ENCODE measurements around the gene CLIP2. TPM values are rescaled to one million over a fixed set of nuclear protein-coding genes. Genes with fewer than 3 reads are reported as not detected.

Gene CLIP2
- total RNA-seq, 1 donor: 31.9 TPM

DNA sequence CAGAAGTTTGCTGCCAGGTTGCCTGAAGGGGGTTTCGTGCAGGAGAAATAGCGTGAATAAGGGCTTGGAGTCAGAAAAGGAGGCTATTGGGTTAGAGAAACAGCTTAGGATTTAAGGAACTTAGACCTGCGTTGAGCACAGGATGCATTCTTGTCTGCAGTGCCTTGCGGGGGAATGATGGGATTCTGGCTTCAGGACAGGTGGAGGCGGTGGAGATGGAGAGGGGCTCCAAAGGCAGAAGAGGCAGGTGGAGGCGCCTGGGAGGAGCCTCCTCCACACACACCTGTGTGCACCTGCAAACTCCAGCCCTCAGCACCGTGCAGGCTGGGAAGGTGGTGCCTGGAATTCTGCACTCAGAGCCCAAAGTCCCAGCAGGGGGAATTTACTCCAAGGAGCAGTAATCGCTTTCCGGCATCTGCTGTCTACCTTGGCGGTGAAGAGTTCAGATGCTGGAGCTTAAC, 1.8 kb downstream of the CLIP2 start:
- TF ChIP-seq, protein P1, sequence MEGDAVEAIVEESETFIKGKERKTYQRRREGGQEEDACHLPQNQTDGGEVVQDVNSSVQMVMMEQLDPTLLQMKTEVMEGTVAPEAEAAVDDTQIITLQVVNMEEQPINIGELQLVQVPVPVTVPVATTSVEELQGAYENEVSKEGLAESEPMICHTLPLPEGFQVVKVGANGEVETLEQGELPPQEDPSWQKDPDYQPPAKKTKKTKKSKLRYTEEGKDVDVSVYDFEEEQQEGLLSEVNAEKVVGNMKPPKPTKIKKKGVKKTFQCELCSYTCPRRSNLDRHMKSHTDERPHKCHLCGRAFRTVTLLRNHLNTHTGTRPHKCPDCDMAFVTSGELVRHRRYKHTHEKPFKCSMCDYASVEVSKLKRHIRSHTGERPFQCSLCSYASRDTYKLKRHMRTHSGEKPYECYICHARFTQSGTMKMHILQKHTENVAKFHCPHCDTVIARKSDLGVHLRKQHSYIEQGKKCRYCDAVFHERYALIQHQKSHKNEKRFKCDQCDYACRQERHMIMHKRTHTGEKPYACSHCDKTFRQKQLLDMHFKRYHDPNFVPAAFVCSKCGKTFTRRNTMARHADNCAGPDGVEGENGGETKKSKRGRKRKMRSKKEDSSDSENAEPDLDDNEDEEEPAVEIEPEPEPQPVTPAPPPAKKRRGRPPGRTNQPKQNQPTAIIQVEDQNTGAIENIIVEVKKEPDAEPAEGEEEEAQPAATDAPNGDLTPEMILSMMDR (IDR thresholded peaks at IDR 0.05; ENCODE audit: insufficient read depth, low read length): no peak
- H3K4me3 ChIP-seq (ENCODE audit: low read depth, low read length): peak overlapping the region; percentile 85
- no peak for DNase-seq (ENCODE audit: low read depth)

DNA sequence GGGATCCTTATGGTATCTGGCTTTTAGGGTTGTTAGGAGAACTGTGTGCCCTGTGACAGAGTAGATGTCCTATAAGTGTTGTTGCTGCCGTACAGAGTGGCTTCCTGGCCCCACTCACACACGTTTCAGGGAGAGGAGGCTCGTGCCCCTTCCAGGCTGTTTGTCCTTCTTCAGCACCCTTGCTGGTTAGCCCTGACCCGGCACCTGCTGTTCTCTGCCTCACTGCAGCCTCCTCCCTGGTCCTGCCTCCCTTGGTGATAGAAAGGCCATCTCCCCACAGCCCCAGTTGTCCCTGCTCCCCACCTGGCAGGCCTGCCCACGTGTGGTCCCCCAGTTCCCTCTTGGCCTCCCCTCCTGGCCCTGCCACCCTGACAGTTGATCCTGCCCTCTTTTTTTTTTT, 2.3 kb downstream of the CLIP2 start:
- no peak overlapping the region for H3K4me3 ChIP-seq (ENCODE audit: low read depth, low read length)
- TF ChIP-seq, protein P1 (IDR thresholded peaks at IDR 0.05; ENCODE audit: insufficient read depth, low read length): no peak
- DNase-seq (ENCODE audit: low read depth): no peak

DNA sequence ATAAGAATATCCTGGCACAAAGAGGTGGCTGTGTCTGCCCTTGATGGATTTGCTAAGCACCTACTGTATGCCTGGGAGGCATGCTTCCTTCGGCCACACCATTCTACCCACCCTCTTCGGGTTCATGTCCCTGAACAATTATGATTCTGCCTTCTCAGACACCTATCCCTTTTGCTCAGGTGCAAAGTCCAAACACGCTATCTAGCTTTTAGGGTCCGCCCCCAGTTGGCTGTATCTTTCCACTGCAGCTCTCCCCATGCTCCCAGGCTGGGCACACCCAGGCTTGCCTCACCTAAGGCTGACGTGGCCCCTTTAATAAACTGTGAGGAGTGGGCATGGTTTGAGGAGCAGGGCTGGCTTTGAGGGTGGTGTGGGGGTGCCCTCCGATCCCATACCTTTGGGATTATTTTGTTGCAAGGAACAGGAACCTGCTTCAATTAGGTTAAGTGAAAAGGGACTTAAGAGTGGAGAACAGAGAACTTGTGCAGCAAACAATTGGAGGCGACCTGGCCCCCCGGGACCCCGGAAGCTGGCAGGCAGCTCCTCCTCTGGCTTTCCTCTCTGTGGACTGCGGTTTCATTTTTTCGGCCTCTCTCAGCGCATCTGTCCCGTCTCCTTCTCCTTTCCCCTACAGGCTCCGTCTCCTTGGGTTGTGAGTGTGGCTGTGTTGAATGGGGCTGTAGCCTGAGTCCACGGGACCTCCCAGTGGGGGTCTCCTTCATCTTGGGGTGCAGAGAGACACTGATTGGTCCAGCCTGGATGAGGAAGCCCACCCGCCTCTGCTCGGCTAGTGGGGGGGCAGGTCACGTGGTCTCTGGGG, 3.8 kb downstream of the CLIP2 start:
- no peak for DNase-seq (ENCODE audit: low read depth)
- no peak overlapping the region for H3K4me3 ChIP-seq (ENCODE audit: low read depth, low read length)
- TF ChIP-seq, protein P1 (IDR thresholded peaks at IDR 0.05; ENCODE audit: insufficient read depth, low read length): no peak

DNA sequence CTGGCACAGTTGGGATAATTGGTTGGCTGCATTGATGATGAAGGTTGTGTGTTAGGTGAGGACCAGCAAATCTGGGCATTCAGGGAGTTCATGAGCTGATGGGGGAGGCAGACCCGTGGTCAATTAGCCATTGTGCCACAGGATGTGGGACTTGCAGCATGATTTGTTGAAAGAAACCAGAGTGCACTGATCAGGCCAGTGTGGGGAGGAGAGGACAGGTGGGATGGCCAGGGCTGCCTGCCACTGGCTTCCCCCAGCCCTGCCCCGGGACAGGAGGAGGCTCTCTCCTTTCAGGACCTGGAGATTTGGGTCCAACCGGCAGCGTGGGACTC, 4.3 kb downstream of the CLIP2 start:
- TF ChIP-seq, protein P1 (IDR thresholded peaks at IDR 0.05; ENCODE audit: insufficient read depth, low read length): no peak
- DNase-seq (ENCODE audit: low read depth): no peak
- no peak overlapping the region for H3K4me3 ChIP-seq (ENCODE audit: low read depth, low read length)

DNA sequence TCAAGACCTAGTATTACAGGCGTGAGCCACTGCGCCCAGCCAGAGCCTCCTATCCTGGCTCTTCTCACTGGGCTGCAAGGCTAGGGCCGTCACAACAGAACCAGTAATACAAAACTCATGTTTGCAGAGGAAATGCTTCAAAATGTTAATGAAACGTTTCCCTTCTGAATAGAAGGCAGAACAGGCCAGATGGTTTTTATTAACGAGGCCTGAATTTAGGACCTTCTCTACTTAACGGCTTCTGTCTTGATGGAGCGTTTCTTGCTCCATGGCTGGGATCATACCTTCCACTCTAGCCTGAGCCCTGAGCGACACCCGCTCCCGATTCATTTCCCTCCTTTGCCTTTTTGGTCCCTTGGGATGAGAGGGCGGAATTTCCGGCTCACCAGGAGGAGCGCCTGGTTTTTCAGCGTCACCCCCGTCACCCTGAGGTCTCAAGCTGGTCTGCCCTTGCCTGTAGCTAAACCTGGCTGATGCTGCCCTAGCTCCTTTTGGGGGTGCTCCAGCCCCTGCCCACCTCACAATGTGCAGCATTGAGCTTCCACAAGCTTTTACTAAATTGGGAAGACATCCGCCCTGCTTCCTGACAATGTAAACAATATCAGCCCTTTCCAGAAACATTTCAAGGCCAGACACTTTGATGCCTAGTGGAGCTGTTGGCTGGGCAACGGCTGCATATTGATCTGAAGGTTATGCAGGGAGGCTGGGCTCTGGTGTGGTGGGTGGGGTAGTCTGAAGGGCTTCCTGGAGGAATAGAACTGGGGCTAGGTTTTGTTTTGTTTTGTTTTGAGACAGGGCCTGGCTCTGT, 5.2 kb downstream of the CLIP2 start:
- H3K4me3 ChIP-seq (ENCODE audit: low read depth, low read length): no peak overlapping the region
- DNase-seq (ENCODE audit: low read depth): peak; percentile 69

DNA sequence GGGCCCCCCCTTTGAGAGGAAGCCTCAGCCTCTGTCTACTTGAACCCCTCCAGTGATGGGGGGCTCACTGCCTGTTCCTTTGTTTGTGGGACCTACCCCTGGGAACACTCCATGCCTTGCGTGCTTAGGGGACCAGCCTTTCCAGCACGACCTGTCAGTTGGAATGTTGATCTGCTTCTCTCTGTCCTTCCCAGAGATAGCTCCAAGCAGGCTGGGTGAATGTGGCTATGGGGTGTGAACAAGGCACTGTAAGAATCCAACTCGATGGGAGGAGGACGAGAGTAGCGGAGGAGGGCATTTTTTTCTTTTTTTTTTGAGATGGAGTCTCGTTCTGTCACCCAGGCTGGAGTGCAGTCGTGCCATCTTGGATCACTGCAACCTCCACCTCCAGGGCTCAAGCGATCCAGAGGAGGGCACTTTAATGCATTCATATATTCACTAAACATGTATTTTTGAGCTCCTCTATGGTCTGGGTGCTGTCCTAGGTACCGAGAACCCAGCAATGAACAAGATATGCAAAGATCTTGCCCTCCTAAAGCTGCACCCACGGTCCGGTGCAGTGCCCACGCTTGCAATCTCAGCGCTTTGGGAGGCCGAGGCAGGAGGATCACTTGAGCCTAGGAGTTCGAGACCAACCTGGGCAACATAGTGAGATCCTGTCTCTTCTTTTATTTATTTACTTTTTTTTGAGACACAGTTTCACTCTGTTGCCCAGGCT, 8.5 kb downstream of the CLIP2 start:
- DNase-seq (ENCODE audit: low read depth): no peak
- TF ChIP-seq, protein P1 (IDR thresholded peaks at IDR 0.05; ENCODE audit: insufficient read depth, low read length): no peak
- no peak overlapping the region for H3K4me3 ChIP-seq (ENCODE audit: low read depth, low read length)

More for the DNA sequence above, 5.2 kb downstream of the CLIP2 start:
- TF ChIP-seq, protein P1 (IDR thresholded peaks at IDR 0.05; ENCODE audit: insufficient read depth, low read length): no peak

All from fibroblast of the aortic adventitia (primary cell).